GM20000 (cell line): ENCODE results near the gene AFMID.
"Not testable (repeated sequence)": the region's sequence is repeated elsewhere in the genome, so short reads cannot be mapped to it uniquely, and the experiment has no call there.

Experiments
- DNase-seq: peaks from one replicate; pipeline ENCODE4 v3.0.0; 2012; ENCODE audit warnings: low spot score
- CTCF ChIP-seq: IDR thresholded peaks from 2 replicates; pipeline ENCODE4 v1.5.1; 2012; ENCODE audit warnings: mild to moderate bottlenecking, control low read depth; ENCODE audit errors: extremely low read depth, missing control alignments

The AFMID gene

DNA sequence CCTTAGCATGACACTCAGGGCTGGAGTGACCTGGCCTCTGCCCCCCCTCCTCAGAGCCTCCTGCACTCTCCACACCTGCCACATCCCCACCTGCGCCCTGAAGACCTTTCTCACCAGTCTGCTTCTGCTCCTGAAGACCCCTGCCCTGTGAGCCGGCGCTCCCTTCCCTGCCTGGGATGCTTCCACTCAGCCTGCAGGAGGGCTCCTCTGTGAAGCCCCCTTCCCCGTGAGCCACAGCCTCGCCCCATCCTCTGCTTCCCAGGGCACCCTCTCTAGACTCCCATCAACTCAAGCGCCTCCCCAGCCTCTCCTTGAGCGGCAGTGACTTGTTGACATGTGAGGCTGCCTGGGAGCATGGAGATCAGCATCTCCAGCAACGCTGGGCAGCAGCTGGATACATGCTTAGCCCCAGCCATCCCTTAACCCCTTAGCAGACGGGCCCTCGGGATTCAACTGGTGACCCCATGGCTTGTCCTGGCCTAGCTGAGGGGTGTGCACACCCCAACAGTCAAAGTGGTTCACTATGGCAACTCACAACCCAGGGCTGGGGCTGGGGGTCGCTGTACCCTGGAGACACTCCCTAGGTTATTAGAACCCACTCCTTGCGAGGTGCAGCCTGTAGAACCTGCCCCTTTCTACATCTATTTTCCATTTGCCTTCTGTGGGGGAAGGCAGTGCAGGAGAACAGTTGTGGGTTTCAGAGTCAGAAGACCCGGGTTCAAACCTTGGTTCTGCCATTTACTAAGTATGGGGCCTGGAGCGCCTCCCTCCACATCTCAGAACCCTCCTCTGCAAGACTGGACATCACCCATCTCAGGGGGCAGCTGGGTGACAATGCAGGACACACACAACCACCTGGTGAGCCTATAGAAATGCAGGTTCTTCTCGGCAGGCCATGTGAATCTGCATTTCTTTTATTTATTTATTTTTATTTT is 65.8 kb downstream of the AFMID start:
- no peak for DNase-seq
- no peak for TF ChIP-seq CTCF

DNA sequence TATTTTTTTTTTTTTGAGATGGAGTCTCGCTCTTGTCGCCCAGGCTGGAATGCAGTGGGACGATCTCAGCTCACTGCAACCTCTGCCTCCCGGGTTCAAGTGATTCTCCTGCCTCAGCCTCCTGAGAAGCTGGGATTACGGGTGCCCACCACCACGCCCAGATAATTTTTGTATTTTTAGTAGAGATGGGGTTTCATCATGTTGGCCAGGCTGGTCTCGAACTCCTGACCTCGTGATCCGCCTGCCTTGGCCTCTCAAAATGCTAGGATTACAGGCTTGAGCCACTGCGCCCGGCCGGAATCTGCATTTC is 66.4 kb downstream of the AFMID start:
- not testable (repeated sequence) for DNase-seq

DNA sequence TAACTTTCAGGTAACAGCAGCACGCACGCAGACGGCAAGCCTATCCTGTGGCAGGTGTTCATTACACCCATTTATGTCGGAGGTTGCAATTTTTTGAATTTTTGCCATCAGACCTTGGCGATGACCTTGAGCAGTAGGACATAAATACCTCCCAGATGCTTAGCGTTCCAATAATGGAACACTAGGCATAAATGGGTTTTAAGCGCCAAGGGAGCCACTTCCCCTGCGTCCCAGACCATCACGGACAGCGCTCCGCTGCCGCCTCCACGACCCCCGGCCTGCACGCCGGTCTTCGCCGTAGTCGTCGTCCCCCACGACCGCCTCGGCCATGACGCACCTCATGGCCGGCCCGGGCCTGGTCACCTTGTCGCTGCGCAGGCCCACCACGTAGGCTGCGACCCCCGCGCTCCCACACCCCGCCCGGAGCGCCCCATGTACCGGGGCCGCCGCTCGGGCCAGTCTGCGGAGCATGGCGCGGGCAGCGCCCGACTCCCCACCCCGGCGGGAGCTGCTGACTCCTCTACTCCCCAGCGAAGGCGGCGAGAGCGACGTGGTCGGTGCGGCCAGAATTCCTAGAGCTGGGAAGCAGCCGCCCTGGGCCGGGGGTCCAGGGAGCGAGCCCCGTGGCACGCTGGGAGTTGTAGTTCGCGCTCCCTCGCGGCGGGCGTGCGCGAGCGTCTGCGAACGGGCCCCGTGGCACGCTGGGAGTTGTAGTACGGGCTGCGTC is 66.9 kb downstream of the AFMID start:
- no peak for TF ChIP-seq CTCF
- peak; percentile 91 for DNase-seq

DNA sequence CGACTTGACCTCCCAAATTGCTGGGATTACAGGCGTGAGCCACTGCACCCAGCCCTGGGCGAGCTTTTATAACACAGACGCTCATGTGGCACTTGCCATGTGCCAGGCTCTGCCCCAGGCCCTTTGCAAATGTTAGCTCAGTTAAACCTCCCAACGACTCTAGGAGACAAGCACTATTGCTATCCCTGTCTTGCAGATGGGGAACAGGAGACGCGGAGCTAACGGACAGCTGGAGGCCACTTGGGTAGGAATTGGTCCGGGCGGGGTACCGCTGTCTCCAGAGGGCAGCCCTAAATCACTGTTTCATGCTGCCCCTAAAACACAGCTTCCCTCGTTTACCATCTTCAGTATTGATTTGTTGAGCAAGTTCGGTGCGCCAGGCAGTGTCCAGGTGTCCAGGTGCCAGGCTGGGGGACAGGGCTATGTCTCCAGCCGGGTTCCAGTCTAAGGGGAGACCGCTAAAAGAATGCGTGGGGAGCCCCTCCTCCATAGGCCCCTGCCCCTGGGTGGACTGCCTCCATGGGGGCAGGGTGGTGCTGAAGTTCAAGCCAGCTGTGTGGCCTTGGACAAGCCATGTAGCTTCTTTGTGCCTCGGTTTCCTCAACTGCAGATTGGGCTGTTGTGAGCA is 68.0 kb downstream of the AFMID start:
- no peak for DNase-seq
- TF ChIP-seq CTCF, result no peak

DNA sequence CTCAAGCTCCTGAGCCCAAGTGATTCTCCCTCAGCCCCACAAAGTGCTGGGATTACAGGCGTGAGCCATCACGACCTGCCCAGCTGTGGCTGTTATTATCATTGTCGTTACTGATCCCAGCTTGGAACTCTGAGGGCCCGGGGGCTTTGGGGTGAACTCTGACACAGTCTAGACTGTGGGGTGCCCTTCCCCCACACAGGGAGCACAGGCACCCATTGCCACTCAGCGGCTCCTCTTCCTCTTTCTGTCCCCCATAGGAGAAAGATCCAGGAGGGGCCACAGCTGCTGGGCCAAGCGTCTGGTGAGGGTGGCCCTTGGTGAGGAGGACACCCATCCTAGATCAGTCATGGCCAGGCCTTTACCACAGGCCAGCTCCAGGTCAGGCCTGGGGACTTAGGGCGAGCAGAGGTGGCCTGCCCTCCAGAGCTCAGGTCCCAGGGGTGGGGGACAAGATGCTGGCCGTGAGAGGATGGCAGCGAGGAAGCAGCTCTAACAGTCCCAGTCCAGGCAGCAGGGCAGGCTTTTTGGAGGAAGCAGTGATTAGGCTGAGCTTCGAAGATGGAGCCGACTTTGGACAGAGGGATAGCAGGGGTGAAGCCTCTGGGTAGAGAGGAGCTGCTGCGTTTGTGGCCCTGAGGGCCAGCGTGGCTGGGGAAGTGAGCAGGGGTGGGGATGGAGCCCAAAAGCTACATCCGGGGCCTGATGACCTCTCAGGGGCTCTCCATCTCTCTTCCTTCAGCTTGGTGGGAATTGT is 69.0 kb downstream of the AFMID start:
- DNase-seq, result no peak
- TF ChIP-seq CTCF, result no peak

GRCh38 chr17:78256707-78257591 is 69.8 kb downstream of the AFMID start:
- no peak for DNase-seq
- TF ChIP-seq CTCF, result no peak
